AG04450 (cell line): Measurements from ENCODE around the gene TIMELESS. TPM values are rescaled to one million over a fixed set of nuclear protein-coding genes. Genes with fewer than 3 reads are reported as not detected.

ENCODE experiments used
- CTCF ChIA-PET: fragments of 300-600, 350-600 bp; formaldehyde crosslinking; extraction: SDS; loops from one replicate; lab custom pipeline; 2022; ENCODE audit warnings: antibody characterized with exemption, inconsistent platforms; lab: Charles Lee
- POLR2A ChIA-PET: fragments of 350-600 bp; formaldehyde crosslinking; extraction: SDS; loops from one replicate; lab custom pipeline; 2021; ENCODE audit warnings: antibody characterized with exemption, inconsistent platforms; lab: Yijun Ruan, JAX
- DNase-seq: peaks from one replicate; pipeline ENCODE4 v3.0.0-alpha.2; 2011; ENCODE audit warnings: low read depth, low spot score
- H3K27ac ChIP-seq: one replicate; pipeline ENCODE4 v1.5.1; 2012; ENCODE audit warnings: low read depth, low read length, control low read depth
- H3K27me3 ChIP-seq: one replicate; pipeline ENCODE4 v1.6.0; 2012; ENCODE audit warnings: low read length; ENCODE audit not compliant: control insufficient read depth, insufficient read depth
- H3K4me3 ChIP-seq: 2 replicates; pipeline ENCODE4 v1.5.1; 2011; ENCODE audit warnings: mild to moderate bottlenecking, low read depth, low read length, control low read depth
- H3K9me3 ChIP-seq: 2 replicates; pipeline ENCODE4 v1.5.1; 2012; ENCODE audit warnings: low read length; ENCODE audit not compliant: control insufficient read depth, insufficient read depth
- polyA plus RNA-seq: library from polyadenylated mRNA; depleted of rRNA; stranded (reverse); fragments of >200 nt; gene quantifications from 2 replicates; pipeline ENCODE4 v1.2.3, GENCODE V29; 2011
- TF ChIP-seq, protein P1 (sequence below): IDR thresholded peaks from 2 replicates; pipeline ENCODE4 v1.5.1; 2011; ENCODE audit warnings: low read depth, low read length, control low read depth, inconsistent platforms

The TIMELESS gene
- polyA plus RNA-seq, 1 experiment: 2.0 TPM

DNA sequence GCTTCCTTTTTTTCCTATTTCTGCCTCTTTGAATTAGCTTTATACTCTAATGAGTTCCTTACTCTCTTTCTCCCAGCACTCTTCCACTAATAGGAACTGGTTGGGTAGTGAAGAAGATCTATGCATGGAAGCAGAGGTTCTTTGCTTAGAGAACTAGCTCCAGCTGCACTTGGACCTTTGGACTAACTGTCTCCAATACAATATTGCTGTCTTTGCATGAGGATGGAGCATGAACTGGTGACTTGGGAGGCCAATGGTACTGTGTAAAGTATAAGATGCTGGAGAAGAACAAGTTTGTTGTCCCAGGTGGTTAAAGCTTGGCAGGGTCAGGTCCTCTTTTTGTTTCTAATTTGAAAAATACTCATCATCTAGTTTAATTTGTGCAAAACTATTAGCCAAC is 41.1 kb upstream of the TIMELESS start:
- POLR2A ChIA-PET: interaction anchor here (0.7 kb wide), 1 partner anchor 130 kb away, joined by 4 read pairs; the partner anchor contains the start of gene STAT2
- CTCF ChIA-PET: interaction anchor here (0.6 to 2.3 kb wide), 3 partner anchors 26 to 339 kb away, joined by 3 to 6 read pairs (median 3); no protein-coding TSS in a partner anchor
- peaks cover 22% of the 10 kb centered on the region for H3K9me3 ChIP-seq

DNA sequence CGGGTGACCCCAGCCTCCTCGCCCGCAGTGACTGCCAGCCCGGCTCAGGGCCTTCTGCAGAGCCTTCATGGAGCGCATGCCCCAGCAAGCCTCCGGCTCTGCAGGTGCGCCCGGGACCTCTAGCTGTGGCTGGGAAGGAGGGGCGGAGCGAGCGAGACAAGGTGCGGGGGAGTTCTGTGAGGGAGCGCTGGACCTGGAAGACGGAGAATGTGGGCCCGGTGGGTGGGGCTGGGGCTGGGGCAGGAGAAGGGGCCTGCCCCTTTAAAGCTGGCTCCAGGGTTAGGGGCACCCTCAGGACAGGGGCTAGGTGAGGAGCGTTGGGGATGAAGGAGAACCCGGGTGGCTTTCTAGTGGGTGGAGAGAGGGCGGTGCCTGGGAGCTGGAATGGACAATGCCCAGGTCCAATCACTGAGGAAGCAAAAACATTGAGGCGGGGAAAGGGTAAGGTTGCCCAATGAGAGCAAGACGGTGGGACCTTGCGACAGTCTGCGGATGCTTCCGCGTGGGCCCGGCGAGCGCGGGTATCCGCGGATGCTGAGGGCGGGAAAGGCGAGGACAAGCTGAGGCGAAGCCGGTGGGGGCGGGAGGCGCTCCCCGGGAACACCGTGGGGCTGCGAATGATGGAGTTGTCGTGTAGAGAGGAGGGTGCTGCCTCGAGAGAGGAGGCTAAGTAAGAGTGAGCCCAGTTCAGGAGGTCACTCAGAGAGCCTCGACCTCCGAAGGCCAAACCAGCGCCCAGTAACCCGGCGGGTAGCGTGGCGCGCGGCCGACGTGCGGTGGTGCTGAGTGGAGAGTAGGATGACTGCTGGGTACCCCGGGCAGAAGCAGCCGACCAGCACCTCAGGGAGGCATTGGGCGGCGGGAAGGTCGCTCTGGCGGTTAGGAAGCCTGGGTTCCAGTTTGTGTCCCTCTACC is 39.1 kb upstream of the TIMELESS start, which contains the start of gene GLS2:
TSS of gene GLS2 (minus strand) at position 121 of the 915 bp plus-strand sequence. CDS start at position 78, 43 bp downstream.
- TF ChIP-seq, protein P1, sequence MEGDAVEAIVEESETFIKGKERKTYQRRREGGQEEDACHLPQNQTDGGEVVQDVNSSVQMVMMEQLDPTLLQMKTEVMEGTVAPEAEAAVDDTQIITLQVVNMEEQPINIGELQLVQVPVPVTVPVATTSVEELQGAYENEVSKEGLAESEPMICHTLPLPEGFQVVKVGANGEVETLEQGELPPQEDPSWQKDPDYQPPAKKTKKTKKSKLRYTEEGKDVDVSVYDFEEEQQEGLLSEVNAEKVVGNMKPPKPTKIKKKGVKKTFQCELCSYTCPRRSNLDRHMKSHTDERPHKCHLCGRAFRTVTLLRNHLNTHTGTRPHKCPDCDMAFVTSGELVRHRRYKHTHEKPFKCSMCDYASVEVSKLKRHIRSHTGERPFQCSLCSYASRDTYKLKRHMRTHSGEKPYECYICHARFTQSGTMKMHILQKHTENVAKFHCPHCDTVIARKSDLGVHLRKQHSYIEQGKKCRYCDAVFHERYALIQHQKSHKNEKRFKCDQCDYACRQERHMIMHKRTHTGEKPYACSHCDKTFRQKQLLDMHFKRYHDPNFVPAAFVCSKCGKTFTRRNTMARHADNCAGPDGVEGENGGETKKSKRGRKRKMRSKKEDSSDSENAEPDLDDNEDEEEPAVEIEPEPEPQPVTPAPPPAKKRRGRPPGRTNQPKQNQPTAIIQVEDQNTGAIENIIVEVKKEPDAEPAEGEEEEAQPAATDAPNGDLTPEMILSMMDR: no peak
- H3K27me3 ChIP-seq: peaks cover 46% of the 10 kb centered on the region
- H3K4me3 ChIP-seq: peak within 1 kb of the TSS; percentile 62
- ChIA-PET CTCF (interaction anchor here (0.6 to 1.1 kb wide), 2 partner anchors 149 to 444 kb away, joined by 3 to 4 read pairs; no protein-coding TSS in a partner anchor), POLR2A (interaction anchor here (0.8 to 1.4 kb wide), 3 partner anchors 11 to 128 kb away, joined by 3 to 7 read pairs (median 5); partner anchors contain the start of gene STAT2)
- peaks cover 7% of the 10 kb centered on the region for H3K9me3 ChIP-seq
- no peak within 1 kb of the TSS for H3K27ac ChIP-seq
- peak; percentile 44 for DNase-seq

More for the DNA sequence above, 41.1 kb upstream of the TIMELESS start:
- Histone ChIP-seq H3K4me3 (no peak overlapping the region), H3K27me3 (peaks cover 46% of the 10 kb centered on the region), H3K27ac (no peak overlapping the region)
- TF ChIP-seq, protein P1: no peak
- DNase-seq: no peak

DNA sequence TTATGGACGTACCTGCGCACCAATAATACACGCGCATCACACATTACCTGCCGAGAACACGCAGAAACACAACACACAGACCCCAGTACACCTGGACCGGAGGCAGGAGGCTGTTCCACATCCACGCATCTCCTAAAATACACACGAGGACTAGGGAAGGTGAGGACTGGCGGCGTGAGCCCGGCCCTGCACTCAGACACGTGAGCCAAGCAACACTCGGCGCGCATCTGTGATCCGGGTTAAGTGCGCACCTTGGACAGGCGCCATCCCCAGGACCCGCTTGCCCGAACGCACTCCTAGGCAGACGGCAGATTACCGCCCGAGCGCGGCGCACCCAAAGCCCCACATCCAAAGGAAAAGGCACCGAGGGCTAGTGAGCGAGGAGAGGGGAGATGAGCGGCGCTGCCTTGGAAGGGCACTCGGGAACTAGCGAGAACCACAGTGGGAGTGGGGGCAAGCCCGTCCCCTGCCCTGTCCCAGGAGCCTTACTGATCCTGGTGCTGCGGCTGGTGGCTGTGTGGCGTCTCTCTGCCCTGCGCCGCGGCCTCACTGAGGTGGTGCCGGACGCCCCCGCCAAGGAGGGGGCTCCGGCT is 38.3 kb upstream of the TIMELESS start:
- H3K9me3 ChIP-seq: peaks cover 7% of the 10 kb centered on the region
- no peak for DNase-seq
- ChIA-PET POLR2A (interaction anchor here (1.2 to 1.4 kb wide), 2 partner anchors 15 to 127 kb away, joined by 5 to 7 read pairs; partner anchors contain the start of gene STAT2), CTCF (no interaction called here)
- peak overlapping the region; percentile 62 for H3K4me3 ChIP-seq
- H3K27ac ChIP-seq: no peak overlapping the region
- H3K27me3 ChIP-seq: peaks cover 46% of the 10 kb centered on the region
- TF ChIP-seq, protein P1: no peak

DNA sequence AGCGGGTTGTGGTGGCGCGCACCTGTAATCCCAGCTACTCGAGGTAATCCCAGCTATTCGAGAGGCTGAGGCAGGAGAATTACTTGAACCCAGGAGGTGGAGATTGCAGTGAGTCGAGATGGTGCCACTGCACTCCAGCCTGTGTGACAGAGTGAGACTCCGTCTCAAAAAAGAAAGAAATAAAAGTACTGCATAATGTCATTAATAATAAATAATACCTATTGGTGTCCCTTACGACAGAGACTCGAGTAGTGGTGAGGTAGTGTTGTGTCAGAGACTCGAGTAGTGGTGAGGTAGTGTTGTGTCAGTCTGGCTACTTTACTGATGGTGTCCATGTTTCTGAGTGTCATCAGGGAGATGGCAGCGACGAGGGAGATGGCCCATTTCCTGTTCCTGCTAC is 37.5 kb upstream of the TIMELESS start:
- ChIA-PET POLR2A (no interaction called here), CTCF (interaction anchor here (0.6 to 1.0 kb wide), 2 partner anchors 27 to 136 kb away, joined by 3 to 4 read pairs; no protein-coding TSS in a partner anchor)
- no peak overlapping the region for H3K27ac ChIP-seq
- peaks cover 7% of the 10 kb centered on the region for H3K9me3 ChIP-seq
- H3K4me3 ChIP-seq: no peak overlapping the region
- no peak for DNase-seq
- TF ChIP-seq, protein P1: no peak
- H3K27me3 ChIP-seq: peaks cover 46% of the 10 kb centered on the region
